Lower lobe of right lung (tissue), 2 donors: ENCODE measurements around the gene COL1A2. TPM values are rescaled to one million over a fixed set of nuclear protein-coding genes. Genes with fewer than 3 reads are reported as not detected.

ENCODE experiments used
- ATAC-seq, 2 donors: fragments of 200-7000 bp; cut with Tn5 transposase; one replicate each; pipeline ENCODE4 v1.9.1; 2020 to 2022; ENCODE audit warnings: mild to moderate bottlenecking in 2 of 2, moderate library complexity in 2 of 2
- DNase-seq: peaks from one replicate; pipeline ENCODE4 v3.0.0-alpha.2; 2020
- H3K27ac ChIP-seq: fragments of 200-600 bp; one replicate; pipeline ENCODE4 v1.8.0; 2022
- H3K27me3 ChIP-seq: fragments of 200-600 bp; one replicate; pipeline ENCODE4 v1.8.0; 2022; ENCODE audit warnings: low read depth
- H3K36me3 ChIP-seq: fragments of 200-600 bp; one replicate; pipeline ENCODE4 v1.8.0; 2022; ENCODE audit warnings: mild to moderate bottlenecking
- H3K4me1 ChIP-seq: fragments of 200-600 bp; one replicate; pipeline ENCODE4 v1.8.0; 2022
- H3K4me3 ChIP-seq: fragments of 200-600 bp; one replicate; pipeline ENCODE4 v1.8.0; 2022; ENCODE audit warnings: mild to moderate bottlenecking
- H3K9me3 ChIP-seq: fragments of 200-600 bp; one replicate; pipeline ENCODE4 v1.8.0; 2022
- intact Hi-C: fragments of 100-400 bp; cut with DNase I; formaldehyde crosslinking; loops from one replicate; pipeline ENCODE4 v1.11.0; 2022
- total RNA-seq: library from RNA; stranded (reverse); fragmentation: NEBNext Ultra II Directional; extraction: Animal tissue kit (Norgen Biotek cat#: 25700); gene quantifications from one replicate; pipeline ENCODE4 v1.2.1, GENCODE V29; 2021
- TF ChIP-seq, protein P1 (sequence below): fragments of 200-600 bp; IDR thresholded peaks from one replicate; pipeline ENCODE4 v1.8.0; 2022; ENCODE audit warnings: antibody characterized with exemption, mild to moderate bottlenecking
- donor health status: DM: no; HTN: yes; CAD: no; lungs with severe emphysema.

COL1A2 gene
- total RNA-seq, 1 donor from 2014 or later, result 252 TPM

DNA sequence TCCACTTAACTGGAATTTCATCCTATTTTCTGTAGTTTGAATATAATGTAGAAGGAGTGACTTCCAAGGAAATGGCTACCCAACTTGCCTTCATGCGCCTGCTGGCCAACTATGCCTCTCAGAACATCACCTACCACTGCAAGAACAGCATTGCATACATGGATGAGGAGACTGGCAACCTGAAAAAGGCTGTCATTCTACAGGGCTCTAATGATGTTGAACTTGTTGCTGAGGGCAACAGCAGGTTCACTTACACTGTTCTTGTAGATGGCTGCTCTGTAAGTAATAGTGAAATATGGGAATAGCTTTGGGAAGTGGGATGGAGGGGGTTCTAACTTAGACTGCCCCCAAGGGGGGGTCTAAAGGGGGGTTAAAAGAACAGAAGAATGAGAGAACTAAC, 34.5 kb downstream of the COL1A2 start:
- ATAC-seq (no peak), DNase-seq (no peak)
- Histone ChIP-seq H3K27ac (no peak overlapping the region), H3K4me3 (no peak overlapping the region), H3K27me3 (no peaks in the 10 kb centered on the region), H3K36me3 (peaks cover 42% of the 10 kb centered on the region), H3K4me1 (no peaks in the 10 kb centered on the region), H3K9me3 (no peaks in the 10 kb centered on the region)
- TF ChIP-seq, protein P1, sequence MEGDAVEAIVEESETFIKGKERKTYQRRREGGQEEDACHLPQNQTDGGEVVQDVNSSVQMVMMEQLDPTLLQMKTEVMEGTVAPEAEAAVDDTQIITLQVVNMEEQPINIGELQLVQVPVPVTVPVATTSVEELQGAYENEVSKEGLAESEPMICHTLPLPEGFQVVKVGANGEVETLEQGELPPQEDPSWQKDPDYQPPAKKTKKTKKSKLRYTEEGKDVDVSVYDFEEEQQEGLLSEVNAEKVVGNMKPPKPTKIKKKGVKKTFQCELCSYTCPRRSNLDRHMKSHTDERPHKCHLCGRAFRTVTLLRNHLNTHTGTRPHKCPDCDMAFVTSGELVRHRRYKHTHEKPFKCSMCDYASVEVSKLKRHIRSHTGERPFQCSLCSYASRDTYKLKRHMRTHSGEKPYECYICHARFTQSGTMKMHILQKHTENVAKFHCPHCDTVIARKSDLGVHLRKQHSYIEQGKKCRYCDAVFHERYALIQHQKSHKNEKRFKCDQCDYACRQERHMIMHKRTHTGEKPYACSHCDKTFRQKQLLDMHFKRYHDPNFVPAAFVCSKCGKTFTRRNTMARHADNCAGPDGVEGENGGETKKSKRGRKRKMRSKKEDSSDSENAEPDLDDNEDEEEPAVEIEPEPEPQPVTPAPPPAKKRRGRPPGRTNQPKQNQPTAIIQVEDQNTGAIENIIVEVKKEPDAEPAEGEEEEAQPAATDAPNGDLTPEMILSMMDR, result no peak
- intact Hi-C loops, result no loop called here

DNA sequence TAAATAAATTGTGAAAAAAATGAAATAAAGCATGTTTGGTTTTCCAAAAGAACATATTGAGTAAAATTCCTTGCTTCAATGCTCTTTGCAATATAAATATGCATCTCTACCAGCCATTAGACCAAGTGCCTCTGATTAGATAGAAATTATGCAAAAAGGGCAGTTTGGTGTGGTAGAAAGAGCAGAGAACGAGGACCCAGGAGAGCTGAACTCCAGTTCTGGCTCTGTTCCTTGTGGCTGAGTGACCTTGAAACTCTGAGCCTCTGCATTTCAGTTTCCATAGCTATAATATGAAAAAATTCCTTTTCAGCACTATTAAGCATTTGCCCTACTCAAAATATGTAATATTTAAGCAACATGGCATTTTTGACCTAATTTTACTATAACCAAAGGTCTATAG, 36.5 kb downstream of the COL1A2 start:
- ATAC-seq, result no peak
- intact Hi-C loops, result no loop called here
- Histone ChIP-seq H3K4me1 (peaks cover 3% of the 10 kb centered on the region), H3K9me3 (no peaks in the 10 kb centered on the region), H3K27ac (no peak overlapping the region), H3K27me3 (no peaks in the 10 kb centered on the region), H3K4me3 (no peak overlapping the region), H3K36me3 (peaks cover 22% of the 10 kb centered on the region)
- TF ChIP-seq, protein P1, result no peak
- DNase-seq, result no peak

DNA sequence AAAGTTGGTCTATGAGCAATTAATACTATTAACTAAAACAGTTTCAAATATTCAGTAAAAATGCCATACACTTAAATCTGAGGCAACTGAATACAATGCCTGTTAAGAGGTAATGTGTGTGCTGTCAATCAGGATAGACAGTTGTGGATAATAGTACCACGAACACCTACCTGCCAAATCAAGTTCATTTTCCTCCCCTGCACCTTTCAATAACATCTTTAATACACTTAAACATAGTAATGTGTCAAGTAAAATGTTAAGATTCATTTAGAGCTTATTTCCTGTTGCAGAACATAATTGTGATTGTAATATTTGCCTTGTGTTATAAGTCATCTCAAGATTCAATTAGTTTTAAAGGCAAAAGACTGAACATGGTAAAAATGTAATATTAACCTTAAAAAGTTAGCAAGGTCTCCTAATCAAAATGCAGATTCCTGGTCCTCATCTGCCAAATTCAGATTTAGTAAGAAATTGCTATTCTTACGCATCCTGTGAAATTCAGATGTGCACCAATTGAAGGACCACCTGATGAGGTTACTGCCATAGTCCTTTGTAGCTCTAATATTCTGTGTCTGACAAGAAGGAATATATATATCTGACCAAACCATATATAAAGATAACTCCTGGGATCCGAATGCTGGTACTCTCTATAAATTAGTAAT, 37.1 kb downstream of the COL1A2 start:
- no peaks in the 10 kb centered on the region for H3K27me3 ChIP-seq
- TF ChIP-seq, protein P1, result no peak
- no peaks in the 10 kb centered on the region for H3K9me3 ChIP-seq
- peaks cover 7% of the 10 kb centered on the region for H3K4me1 ChIP-seq
- no peak overlapping the region for H3K27ac ChIP-seq
- intact Hi-C loops, result no loop called here
- ATAC-seq (no peak), DNase-seq (no peak)
- peaks cover 16% of the 10 kb centered on the region for H3K36me3 ChIP-seq
- no peak overlapping the region for H3K4me3 ChIP-seq

DNA sequence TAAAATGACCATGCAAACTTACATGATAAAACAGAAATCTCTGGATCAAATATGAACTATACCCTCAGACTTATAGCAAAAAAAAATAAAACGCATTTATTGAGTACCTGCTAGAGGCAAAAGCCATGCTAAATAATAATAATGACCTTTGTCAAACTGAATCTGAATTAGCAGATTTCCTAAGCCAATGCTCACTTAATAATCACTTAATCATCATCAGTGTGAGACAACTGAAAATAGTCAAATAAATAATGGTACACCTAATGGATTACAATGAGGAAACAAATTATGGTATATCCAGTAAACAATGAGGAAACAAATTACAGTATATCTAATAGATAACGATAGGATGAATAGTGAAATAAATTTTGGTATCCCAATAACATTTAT, 37.6 kb downstream of the COL1A2 start:
- no peak for ATAC-seq
- intact Hi-C loops, result no loop called here
- H3K9me3 ChIP-seq, result no peaks in the 10 kb centered on the region
- no peak overlapping the region for H3K27ac ChIP-seq
- H3K4me3 ChIP-seq, result no peak overlapping the region
- TF ChIP-seq, protein P1, result no peak
- H3K4me1 ChIP-seq, result peaks cover 7% of the 10 kb centered on the region
- peaks cover 11% of the 10 kb centered on the region for H3K36me3 ChIP-seq
- no peak for DNase-seq
- H3K27me3 ChIP-seq, result no peaks in the 10 kb centered on the region

DNA sequence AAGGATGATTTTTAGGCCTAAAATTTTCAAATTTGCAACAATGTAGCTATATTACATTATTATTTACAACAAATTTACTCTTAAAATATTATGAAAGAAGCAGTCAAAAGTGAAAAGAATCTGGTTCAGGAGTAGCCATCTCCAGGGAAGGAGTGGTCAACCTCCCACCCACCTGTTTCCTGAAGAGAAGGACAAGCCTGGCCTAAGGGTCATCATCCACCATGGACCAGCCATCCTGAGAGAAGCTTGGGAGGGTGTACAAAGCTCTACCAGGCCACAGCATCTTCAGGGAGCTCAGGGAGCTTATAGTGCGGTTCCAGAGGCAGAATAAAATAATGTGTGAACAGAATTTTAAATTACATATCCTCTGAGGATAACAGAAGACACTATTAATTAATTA, 38.1 kb downstream of the COL1A2 start:
- Histone ChIP-seq H3K27me3 (no peaks in the 10 kb centered on the region), H3K4me3 (no peak overlapping the region), H3K4me1 (peaks cover 7% of the 10 kb centered on the region), H3K9me3 (no peaks in the 10 kb centered on the region), H3K27ac (no peak overlapping the region), H3K36me3 (peaks cover 5% of the 10 kb centered on the region)
- DNase-seq (no peak), ATAC-seq (no peak)
- TF ChIP-seq, protein P1, result no peak
- intact Hi-C loops, result no loop called here
